ENCODE results near the gene LRRC75A.

LRRC75A gene

DNA sequence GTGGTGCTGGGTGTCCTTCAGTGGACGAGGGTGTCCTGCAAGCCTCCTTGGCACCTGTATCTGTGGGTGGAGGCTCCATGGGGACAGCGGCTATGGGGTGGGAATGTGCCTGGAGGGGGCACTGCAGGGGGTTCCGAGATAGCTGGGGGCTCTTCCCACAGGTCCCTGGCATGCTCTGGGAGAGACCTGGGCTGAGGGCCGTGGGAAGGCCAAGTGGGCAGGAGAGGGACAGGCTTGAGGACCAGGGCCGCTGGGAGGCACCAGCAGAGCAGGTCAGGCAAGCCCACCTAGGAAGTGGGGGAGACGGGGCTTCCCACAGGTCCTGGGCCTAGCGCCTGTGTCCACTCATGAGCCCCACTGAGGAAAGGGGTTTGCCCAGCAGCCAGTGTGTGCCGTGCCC, 9.7 kb downstream of the LRRC75A start:
- no peak for DNase-seq (ENCODE audit: low spot score)
- in situ Hi-C loops (cut with MboI; ENCODE audit: low sequenced_read_pairs, unreplicated experiment) = no loop called here
- TF ChIP-seq, protein P1, sequence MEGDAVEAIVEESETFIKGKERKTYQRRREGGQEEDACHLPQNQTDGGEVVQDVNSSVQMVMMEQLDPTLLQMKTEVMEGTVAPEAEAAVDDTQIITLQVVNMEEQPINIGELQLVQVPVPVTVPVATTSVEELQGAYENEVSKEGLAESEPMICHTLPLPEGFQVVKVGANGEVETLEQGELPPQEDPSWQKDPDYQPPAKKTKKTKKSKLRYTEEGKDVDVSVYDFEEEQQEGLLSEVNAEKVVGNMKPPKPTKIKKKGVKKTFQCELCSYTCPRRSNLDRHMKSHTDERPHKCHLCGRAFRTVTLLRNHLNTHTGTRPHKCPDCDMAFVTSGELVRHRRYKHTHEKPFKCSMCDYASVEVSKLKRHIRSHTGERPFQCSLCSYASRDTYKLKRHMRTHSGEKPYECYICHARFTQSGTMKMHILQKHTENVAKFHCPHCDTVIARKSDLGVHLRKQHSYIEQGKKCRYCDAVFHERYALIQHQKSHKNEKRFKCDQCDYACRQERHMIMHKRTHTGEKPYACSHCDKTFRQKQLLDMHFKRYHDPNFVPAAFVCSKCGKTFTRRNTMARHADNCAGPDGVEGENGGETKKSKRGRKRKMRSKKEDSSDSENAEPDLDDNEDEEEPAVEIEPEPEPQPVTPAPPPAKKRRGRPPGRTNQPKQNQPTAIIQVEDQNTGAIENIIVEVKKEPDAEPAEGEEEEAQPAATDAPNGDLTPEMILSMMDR (IDR thresholded peaks at IDR 0.05; ENCODE audit: borderline replicate concordance, control extremely low read depth, extremely low read depth, insufficient read depth, missing control alignments) = no peak

DNA sequence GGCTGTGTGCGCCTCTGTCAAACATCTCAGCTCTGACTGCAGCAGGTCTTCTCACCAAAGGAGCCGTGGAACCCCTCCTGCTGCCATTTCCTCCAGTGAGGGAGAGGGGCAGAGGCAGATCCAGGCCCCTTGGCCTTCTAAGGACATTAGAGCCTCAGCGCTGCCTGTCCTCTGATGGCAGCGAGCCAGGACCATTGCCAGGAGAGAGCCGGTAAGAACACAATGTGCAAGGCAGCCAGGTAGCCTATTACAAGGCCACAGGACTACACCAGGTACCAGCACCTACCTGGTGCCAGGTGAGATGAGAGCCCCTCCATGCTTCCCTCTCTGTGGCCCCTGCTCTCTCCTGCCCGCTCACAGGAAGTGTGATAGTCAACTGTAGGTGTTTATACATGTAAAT, 11.0 kb downstream of the LRRC75A start:
- no peak for DNase-seq (ENCODE audit: low spot score)
- TF ChIP-seq, protein P1 (IDR thresholded peaks at IDR 0.05; ENCODE audit: borderline replicate concordance, control extremely low read depth, extremely low read depth, insufficient read depth, missing control alignments) = no peak
- in situ Hi-C loops (cut with MboI; ENCODE audit: low sequenced_read_pairs, unreplicated experiment) = no loop called here

DNA sequence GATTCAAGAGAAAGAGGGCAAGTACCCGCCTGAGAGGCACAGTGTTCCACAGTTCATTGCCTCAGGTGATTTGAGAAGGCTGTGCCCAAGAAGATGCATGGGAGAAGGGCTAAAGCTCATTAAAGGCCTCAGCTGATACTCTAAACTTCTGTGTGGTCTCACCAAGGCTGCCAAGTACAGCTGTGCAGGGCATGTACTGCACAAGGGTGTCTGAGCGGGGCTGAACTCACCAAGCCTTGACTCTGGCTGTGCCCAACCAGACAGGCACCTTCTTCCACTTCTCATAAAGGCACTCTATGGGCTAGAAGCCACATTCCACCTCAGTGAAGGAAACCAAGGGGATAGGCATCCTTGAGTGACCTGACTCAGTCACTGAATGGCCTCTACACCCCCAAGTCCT, 12.7 kb downstream of the LRRC75A start:
- TF ChIP-seq, protein P1 (IDR thresholded peaks at IDR 0.05; ENCODE audit: borderline replicate concordance, control extremely low read depth, extremely low read depth, insufficient read depth, missing control alignments) = no peak
- in situ Hi-C loops (cut with MboI; ENCODE audit: low sequenced_read_pairs, unreplicated experiment) = no loop called here
- no peak for DNase-seq (ENCODE audit: low spot score)

DNA sequence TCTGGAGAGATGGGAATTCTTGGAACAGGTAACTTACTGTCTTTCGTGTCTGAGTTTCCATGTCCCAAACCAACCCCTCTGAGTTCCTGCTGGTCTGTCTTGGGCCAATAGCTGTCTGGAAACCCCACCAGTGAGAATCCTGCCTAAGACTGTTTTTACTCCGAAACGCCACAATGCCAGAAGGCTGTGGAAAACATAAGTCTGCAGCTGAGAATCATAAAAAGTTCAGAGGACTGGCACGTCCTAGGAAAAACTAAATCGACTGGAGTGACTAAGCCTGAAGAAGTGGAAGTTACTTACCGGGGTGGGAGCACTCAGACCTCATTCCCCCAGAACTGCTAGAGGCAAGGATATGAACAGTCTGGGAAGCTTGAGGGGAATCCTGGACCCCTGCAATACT, 13.3 kb downstream of the LRRC75A start:
- in situ Hi-C loops (cut with MboI; ENCODE audit: low sequenced_read_pairs, unreplicated experiment) = no loop called here
- DNase-seq (ENCODE audit: low spot score) = no peak
- TF ChIP-seq, protein P1 (IDR thresholded peaks at IDR 0.05; ENCODE audit: borderline replicate concordance, control extremely low read depth, extremely low read depth, insufficient read depth, missing control alignments) = no peak

DNA sequence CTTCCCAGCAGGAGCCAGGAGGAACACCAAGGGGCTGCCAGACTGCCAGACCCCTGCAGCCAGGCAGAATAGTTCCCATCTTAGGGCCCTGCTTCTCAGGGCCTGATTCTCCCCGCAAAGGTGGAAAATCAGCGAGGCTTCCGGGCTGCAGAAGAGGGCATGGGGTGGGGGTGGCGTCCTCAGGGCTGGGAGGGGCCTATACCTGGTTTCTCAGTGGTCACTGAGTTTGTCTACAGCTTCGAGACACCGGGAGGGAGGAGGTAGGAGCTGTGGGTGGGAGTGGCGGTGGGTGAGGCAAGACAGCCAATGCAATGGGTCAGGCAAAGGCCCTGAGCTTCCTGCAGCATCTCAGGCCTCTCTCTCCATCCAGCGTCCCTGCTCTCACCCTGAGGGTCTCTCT, 14.3 kb downstream of the LRRC75A start:
- in situ Hi-C loops (cut with MboI; ENCODE audit: low sequenced_read_pairs, unreplicated experiment) = no loop called here
- TF ChIP-seq, protein P1 (IDR thresholded peaks at IDR 0.05; ENCODE audit: borderline replicate concordance, control extremely low read depth, extremely low read depth, insufficient read depth, missing control alignments) = no peak
- DNase-seq (ENCODE audit: low spot score) = no peak

DNA sequence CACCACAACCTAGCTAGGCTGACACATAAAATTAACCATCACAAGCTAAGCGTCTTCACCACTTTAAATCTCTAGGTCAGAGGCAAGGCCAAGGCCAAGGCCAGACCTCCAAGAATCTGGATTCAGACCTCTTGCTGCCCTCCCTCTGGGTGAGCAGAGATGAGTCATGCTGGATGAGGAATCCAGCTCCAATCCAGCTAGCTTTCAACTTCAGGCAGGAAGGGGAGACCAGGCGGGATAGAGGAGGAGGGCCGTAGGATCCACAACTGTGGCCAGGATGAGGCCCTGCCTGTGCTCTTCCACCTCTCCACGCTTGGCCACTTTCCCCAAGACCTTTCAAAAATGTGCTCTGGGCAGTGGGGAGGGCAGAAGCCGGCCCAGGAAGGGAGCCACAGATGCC, 14.7 kb downstream of the LRRC75A start:
- TF ChIP-seq, protein P1 (IDR thresholded peaks at IDR 0.05; ENCODE audit: borderline replicate concordance, control extremely low read depth, extremely low read depth, insufficient read depth, missing control alignments) = no peak
- no peak for DNase-seq (ENCODE audit: low spot score)
- in situ Hi-C loops (cut with MboI; ENCODE audit: low sequenced_read_pairs, unreplicated experiment) = no loop called here

DNA sequence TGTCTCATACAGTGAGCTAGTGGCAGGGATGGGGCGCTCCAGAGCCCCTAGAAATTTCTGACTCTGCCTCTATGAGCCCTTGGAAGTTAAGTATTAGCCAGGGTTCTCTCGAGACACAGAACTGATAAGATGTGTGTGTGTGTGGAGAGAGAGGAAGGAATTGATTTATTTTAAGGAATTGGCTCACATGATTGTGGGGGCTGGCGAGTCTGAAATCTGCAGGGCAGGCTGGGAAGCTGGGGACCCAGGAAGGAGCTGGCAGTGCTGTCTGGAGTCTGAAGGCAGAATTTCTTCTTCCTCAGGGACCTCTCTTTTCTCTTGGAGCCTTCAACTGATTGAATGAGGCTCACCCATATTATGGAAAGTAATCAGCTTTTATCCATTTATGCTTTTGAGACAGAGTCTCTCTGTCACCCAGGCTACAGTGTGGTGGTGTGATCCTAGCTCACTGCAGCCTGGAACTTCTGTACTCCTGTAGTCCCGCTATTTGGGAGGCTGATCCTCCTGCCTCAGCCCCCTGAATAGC, 16.8 kb downstream of the LRRC75A start:
- in situ Hi-C loops (cut with MboI; ENCODE audit: low sequenced_read_pairs, unreplicated experiment) = no loop called here
- TF ChIP-seq, protein P1 (IDR thresholded peaks at IDR 0.05; ENCODE audit: borderline replicate concordance, control extremely low read depth, extremely low read depth, insufficient read depth, missing control alignments) = no peak
- DNase-seq (ENCODE audit: low spot score) = no peak

Measured in GM13976 (cell line).